Measurements from ENCODE around the gene ABCA4.
A peak's percentile ranks its signal among the peaks of the same experiment; 100 is the strongest.
"Not testable (repeated sequence)": the region's sequence is repeated elsewhere in the genome, so short reads cannot be mapped to it uniquely, and the experiment has no call there.

Gene ABCA4

DNA sequence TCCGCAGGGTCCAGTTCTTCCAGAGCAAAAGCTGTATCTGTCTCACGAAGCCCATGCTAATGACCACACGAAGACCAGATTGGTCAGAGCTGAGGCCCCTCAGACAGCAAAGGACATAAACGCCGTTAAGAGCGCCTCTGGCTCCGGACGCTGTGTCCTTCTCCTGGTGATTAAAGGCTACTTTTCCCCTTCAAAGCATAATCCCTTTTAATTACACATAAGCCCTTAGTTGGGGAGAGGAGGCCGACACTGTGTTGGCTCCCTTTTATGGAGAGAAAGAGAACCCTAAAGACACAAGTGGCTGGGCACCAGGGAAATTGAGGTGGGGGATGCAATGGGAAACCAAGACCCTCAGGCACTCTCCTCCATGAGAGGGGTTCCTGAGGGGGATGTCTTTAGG is at the start of gene ABCA4:
Gene ABCA4 (minus strand): TSS at position 158 of the 400 bp plus-strand sequence. CDS start 103 bp downstream, at position 55.
- no peak for DNase-seq (ENCODE audit: low read depth, low spot score)

DNA sequence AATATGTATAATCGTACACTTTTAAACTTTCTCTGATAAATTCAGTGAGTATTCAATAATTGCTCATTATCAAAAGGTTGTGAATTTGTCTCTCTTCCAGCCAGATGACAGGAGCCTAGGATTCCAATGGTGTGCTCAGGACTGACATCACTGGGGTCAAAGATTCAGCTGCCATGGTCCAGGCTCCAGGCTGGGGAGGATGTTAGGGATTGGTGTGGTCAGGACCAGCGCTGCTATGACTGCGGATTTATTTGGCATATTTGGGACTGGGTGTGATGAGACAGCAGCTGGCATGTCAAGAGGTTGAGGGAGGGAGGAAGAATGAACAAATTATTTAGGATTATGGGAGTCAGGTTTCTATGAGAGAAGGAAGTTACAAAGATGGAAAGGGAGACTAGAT is 48.2 kb upstream of the ABCA4 start:
- no peak for DNase-seq (ENCODE audit: low read depth, low spot score)

DNA sequence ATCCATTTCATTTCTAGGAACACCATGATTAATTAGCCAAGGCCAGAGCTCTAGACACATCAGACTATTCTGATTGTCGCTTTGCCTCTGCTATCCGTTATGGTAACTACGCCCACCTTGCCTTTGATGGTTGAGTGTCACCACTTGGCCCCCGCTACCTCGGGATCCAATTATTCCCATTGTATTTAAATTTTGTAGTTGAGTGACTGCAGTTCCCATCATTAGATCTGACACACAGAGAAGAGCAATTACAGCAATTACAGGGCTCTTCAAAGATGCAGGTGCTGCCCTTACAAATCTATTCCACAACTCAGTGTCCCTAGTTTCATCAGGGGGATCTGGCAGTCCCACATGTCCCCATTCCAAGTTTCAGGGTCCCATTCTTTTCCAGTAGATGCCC is 44.9 kb upstream of the ABCA4 start:
- no peak for DNase-seq (ENCODE audit: low read depth, low spot score)

DNA sequence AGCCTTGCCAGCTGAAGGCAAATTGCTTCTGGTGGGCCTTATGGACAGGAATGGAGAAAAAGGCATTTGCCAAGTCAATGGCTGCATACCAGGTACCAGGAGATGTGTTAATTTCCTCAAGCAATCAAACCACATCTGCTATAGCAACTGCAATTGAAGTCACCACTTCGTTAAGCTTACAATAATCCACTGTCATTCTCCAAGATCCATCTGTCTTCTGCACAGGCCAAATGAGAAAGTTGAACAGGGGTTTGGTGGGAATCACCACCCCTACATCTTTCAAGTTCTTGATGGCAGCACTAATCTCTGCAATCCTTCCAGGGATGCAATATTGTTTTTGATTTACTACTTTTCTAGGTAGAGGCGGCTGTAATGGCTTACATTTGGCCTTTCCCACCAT is 43.9 kb upstream of the ABCA4 start:
- not testable (repeated sequence) for DNase-seq (ENCODE audit: low read depth, low spot score)

DNA sequence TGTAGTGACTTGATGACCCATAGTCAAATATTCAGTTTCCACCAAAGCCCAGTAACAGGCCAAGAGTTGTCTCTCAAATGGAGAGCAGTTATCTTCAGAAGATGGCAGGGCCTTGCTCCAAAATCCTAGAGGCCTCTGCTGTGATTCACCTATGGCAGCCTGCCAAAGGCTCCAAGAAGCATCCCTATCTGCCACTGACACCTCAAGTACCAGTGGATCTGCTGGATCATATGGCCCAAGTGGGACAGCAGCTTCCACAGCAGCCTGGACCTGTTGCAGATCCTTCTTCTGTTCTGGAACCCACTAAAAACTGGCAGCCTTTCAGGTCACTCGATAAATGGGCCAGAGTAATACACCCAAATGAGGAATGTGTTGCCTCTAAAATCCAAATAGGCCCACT is 43.2 kb upstream of the ABCA4 start:
- not testable (repeated sequence) for DNase-seq (ENCODE audit: low read depth, low spot score)

DNA sequence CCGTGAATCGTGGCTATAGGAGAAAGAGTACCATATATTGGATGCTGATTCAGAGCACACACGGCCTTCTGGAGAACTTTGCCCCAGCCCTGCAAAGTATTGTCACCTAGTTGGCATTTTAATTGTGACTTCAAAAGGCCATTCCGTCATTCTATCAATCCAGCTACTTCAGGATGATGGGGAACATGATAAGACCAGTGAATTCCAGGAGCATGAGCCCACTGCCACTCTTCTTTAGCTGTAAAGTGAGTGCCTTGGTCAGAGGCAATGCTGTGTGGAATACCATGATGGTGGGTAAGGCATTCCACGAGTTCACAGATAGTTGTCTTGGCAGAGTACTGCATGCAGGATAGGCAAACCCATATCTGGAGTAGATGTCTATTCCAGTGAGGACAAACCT is 42.3 kb upstream of the ABCA4 start:
- not testable (repeated sequence) for DNase-seq (ENCODE audit: low read depth, low spot score)

DNA sequence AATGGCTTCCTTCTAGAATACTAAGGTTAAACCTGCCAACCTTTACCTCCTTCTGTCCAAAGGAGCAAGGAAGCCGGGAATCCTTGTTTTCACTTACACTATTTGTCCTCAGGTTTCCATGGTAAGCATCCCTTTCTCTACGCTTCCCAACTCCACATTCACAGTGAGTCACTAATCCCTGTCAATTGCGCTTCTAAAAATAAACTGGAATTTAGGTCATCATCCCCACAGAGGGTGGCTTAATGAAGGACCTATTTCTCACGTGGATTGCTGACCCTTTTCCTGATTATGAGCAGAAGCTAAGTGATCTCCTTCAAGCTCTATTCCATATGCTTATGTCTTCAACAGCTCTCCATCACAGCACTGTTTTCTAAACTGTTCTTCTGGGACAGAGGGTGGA is 39.9 kb upstream of the ABCA4 start:
- peak; percentile 87 for DNase-seq (ENCODE audit: low read depth, low spot score)

DNA sequence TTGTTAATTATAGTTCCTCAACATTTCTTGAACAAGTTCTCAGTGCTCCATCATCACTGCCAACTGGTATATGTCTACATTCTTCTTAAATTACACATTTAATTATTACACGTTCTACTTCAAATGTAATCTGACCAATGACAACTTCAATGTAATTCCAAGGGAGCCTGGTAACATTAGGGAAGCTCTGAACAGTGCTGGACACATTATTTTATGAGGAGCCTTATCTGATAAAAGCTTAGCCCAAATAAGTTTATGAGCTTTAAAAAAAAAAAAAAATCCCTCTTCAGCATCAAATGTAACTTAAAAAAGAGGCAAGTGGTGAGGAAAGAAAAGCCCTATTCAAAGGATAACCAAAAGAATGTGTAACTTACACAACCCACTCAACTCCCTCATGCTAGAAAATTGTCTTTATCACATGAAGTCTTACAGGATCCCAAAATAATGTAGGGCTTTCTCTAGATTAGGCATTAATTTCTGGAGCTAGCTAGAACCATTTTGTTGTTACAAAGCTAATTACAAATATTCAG is 35.2 kb upstream of the ABCA4 start:
- no peak for DNase-seq (ENCODE audit: low read depth, low spot score)

DNA sequence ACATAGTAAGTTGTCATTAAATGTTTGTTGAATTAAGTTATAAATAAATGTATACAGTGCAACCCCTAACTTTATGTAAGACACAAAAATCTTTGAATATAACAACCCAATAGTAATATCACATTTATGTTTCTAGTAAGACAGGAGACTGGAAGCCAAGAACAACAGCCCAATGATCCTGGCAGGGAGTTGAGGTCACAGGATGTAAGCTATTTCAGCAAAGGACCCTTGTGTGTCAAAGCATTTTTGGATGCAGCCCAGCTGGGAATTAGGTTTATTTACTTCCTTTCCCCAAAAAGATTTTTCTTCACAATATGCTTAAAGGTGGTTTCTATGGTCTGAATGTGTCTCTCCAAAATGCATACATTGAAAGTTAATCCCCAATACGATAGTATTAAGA is 34.0 kb upstream of the ABCA4 start:
- no peak for DNase-seq (ENCODE audit: low read depth, low spot score)

DNA sequence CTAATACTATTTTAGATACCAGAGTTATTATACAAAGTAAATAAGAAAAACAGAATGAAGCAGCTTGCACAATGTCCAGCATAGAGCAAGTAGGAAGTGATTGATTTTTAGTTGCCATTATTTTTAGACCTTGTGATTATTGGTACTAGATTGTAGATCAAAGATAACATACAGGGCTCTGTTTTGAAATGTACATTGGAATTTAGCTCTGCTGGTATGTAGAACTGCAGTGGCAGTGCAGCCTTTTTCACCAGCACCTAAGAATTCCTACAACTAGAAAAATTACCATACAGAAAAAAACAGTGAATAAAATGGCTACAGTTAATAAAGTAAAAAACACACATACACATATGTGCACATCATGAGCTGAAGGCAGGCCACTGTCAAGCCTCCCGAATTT is 32.2 kb upstream of the ABCA4 start:
- no peak for DNase-seq (ENCODE audit: low read depth, low spot score)

DNA sequence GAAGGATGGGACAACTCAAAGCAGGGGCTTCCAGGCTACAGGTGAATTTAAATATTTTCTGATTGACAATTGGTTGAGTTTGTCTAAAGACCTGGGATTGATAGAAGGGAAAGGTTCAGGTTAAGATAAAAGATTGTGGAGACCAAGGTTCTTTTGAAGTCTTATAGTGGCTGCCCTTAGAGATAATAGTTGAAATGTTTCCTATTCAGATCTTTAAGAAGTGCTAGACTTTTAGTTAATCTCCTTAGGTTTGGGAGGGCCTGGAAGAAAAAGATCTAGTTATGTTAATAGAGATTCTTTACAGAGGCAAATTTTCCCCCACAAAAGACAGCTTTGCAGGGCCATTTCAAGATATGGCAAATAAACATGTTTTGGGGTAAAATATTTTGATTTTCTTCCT is 28.2 kb upstream of the ABCA4 start:
- DNase-seq (ENCODE audit: low read depth, low spot score), result not testable (repeated sequence)

DNA sequence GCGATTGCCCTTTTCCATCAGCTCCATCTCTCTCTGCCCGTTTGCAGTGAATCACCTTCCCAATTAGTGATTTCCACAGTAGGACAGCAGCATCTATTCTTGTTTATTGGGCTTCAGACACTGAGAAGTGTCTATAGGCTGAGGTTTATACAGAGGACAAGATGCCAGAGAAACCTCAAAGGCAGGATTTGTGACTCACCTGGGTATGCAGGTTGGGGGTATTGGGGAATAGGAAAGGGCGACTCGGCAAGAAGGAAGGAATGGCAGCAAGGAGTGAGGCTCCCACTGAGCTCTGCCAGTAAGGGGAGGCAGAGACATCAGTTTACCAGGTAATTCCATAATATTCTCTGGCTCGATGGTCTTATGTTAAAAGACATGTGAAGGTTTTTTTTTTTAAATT is 25.3 kb upstream of the ABCA4 start:
- no peak for DNase-seq (ENCODE audit: low read depth, low spot score)

DNA sequence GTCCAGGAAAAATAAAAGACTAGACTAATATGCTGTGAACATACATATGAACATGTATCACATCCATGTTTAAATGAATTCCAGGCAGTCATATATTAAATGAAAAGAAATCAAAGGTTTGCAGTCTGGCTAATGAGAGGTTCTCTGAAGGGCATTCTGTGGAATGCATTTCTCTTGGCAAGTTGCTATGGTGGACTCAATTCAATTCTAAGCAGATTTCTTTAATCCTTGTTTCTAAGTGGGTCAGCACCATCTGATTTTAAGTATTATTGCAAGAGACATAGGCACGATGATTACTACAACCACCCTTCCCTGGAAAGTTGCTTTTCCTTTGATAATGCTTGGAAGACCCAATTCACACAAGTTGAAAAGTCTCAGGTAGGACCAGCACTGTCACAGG is 23.9 kb upstream of the ABCA4 start:
- DNase-seq (ENCODE audit: low read depth, low spot score), result peak; percentile 39

DNA sequence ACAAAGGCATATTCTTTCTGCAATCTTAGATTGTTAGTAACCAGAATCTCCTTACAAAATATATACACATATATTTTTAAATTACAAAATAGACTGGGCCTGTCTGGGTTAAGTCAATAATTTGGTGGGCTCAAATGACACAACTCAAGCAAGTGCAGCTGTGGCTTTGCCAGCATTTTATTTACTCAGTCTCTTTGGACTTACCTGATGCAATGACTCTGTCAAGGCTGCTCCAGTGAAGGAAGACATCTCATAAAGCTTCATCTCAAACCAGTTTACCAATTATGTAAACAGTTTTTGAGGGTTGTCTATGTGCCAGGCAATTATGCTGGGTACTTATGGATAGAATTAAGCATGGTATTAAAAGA is 22.8 kb upstream of the ABCA4 start:
- DNase-seq (ENCODE audit: low read depth, low spot score), result no peak

DNA sequence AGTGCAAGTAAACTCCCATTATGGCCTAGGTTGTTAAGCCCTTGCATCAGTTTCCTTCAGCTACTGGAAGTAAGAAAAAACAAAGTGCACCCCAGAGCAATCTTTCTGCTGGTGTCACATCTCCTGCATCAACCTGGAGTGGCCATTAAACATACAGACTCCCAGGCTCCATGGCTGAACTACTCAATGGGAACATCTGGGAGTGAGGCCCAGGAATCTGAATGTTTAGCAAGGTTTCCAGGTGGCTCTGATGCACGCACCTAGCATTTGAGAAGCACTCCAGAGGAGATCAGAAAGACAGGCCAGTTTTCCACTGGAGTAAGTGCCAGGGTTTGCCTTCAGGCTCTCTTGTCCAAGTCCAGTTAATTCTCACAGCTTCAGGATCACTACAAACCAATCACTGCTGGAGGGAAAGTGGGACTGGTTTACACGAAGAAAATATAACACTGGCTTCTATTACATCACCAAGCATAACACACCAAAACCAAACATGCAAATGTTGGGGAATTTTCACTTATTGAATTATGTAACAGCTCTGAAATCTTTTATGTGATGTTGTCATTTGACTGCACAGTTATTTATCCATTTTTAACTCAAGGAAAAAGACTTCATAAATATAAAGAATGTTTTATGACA is 22.3 kb upstream of the ABCA4 start:
- no peak for DNase-seq (ENCODE audit: low read depth, low spot score)

DNA sequence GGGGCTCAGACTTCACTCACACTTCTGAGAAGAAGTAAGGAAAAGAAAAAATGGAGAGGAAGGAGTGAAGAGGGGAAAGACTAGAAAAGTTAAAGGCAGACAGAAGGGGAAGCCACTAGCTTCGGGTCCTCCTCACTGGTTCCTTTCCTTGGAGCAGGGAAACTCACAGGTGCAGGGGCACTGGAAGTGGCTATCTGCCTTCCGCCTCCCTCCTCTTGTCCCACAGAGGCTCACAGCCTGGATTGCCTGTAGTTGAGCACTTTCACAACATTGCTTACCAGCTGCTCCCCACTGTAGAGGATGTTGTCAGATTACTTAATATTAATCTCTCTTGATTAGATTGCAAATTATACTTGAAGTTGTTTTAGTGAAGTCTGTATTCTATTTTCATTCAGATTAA is 21.6 kb upstream of the ABCA4 start:
- DNase-seq (ENCODE audit: low read depth, low spot score), result no peak

DNA sequence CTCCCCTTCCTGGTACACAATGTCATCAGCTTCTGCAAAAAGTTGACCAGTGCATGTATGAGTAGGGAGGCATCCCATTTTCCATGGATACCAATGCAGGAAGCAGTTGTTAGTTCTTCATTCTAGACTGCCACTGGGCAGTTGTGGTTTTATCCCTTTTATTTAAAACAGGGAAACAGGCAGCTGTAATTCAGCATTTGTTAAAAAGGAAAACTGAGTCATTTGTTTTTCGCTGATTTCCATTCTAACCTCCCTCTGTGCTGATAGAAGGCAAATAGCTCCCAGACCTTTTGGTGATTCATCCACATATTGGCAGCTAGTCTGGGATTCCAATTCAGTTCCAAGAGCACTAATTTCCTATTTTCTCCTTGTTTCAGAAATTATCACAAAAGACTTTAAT is 21.1 kb upstream of the ABCA4 start:
- DNase-seq (ENCODE audit: low read depth, low spot score), result peak; percentile 78

DNA sequence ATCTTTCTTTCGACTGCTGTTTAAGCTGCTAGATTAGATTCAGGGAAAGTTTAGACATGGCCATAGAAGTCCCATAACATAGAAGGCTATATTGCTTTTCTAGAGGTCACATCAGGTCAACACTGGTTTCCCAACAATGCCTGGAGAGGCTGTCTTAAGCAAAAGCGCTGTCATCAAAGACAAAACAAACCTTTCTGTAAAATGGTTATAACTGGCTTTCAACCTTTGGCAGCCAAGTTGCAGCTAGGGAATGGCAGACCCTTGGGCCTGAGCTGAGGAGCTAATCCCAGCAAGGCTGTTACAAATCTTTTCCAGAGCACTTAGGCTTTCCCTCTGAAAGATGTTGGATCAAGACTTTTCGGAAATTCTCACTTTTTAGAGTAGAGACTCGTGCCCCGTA is 11.2 kb upstream of the ABCA4 start:
- DNase-seq (ENCODE audit: low read depth, low spot score), result no peak

DNA sequence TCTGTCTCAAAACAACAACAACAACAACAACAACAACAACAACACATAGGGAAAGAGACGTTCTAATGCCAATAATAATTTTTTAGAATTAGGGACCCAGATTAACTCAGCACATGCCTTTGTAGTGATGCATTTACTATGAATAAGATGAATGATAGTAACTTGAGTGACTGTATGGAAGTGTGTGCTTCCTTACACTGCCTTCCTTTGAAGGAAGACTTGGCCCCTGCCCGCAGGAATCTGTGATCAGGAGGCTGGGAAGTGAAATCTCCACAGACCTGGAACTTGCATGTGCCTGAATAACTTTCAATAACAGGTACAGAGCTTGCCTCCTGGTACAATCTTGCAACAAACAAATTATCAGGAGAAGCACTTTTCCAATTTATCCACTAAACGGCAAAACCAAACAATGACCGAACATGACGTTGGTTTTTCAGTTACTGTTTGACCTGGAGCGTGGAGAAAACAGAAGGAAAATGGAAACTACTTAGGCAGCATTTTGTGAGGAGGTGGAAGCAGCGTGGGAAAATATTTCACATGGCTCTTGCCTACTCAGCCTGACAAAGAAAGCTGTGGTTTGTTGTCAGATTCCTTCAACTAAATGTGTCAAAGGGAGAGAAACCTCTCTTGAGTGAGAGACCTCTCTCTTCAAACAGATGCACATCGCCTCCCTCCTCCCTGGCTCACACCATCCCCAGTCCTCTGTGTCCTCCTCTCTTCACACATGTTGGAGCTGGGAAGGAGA is 10.1 kb upstream of the ABCA4 start:
- peak; percentile 87 for DNase-seq (ENCODE audit: low read depth, low spot score)

DNA sequence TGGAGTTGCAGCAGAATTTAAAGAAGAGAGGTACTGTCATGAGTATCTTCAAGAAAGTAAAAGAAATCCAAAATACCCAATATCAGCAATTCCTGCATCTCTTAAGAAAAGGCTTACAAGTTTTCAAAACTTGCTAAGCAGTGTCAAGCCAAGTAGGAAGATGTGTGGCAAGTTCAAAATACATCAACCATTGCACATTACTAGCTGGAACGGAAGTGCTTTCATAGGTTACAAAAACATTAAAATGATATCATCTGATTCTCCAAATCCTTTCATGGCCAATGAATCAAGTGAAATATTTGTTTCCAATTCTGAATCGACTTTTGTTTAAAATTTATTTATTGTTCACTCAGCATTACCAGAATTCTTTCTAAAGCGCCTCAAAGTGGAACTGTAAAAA is 5.7 kb upstream of the ABCA4 start:
- no peak for DNase-seq (ENCODE audit: low read depth, low spot score)

DNA sequence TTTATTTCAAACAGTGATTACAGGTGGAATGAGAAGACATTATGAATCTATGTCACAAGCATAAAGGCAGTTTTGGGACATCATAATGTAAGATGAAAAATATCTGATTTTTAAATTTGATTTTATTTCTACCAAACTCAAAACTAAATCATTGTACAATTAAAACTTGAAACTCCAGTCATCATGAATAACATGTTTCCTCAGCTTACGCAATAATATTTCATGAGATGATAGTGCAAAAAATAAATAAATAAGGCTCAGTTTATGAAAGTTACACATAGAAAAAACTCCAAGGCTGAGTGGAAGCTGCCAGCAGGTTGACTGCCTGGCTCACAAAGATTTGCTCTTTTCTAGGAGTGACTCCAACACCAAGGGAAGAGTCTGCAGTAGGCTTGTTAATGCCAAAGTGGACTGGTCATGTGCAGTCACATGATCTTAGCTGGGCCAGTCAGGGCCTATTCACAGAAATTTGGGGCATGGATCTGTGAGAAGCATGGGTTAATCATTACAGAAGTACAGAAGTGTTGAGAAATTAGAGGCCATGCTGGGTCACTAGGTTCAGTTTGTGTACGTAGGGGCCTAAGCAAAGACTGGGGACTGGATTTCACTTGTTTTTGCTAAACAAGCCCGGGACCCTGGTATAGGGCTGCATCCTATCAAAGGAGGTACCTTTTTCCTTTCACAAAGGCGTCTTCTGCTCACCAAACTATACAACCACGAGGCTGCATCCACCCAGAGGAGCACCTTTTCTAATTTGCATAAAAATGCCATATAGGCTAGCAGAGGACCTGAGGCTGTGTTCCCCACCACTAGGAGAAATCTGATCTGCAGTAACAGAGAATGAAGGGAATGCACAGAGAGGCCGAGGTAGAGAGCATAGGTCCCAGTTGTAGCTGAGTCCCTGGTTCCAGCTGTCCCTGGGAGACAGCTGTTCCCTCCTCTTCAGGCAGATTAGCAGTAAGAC is 4.9 kb upstream of the ABCA4 start:
- no peak for DNase-seq (ENCODE audit: low read depth, low spot score)

DNA sequence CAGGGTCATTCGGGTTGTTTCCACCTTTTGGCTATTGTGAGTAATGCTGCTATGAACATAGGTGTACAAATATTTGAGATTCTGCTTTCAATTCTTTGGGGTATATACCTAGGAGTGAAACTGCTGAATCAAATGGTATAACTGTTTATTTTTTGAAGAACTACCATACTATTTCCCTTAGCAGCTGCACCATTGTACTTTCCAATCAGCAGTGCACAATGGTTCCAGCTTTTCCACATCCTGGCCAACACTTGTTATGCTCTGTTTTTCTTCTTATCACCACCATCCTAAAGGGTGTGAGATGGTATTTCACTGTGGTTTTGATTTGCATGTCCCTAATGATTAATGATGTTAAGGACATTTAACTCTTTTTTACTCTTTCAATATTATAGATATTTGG is 3.6 kb upstream of the ABCA4 start:
- DNase-seq (ENCODE audit: low read depth, low spot score), result no peak

Data from astrocyte of the hippocampus (primary cell).